ENCODE results near the gene PRR5L.

PRR5L gene

DNA sequence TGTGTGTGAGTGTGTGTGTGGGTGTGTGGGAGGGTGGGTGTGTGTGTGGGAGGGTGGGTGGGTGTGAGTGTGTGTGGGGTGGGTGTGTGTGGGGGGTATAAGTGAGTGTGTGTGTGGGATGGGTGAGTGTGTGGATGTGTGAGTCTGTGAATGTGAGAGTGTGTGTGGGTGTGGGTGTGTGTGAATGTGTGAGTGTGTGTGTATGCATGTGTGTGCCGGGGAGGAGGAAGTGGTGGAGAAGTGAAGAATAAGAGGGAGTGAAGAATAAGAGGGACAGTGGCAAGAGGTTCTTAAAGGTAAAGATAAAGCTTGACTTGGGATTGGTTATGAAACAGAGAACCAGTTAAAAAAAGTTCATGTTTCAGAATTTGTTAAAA lies 54.0 kb downstream of the PRR5L start:
- no peak for DNase-seq
- intact Hi-C loops (cut with DNase I), result no loop called here

DNA sequence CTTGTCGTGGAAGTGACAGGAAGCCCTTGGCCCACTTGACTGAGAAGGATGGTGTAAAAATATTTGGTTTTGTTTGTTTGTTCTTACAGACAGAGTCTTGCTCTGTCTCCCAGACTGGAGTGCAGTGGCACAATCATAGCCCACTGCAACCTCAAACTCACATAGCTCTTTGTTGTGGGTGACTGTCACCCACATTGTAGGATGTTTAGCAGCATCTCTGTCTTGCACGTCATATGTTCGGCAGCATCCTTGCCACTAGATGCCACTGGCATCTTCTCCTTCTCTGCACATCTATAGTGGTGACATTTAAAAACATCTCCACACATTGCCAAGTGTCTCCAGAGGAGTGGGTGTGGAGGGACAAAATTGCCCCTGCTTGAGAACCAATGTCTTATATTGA lies 56.8 kb downstream of the PRR5L start:
- DNase-seq, result peak in 1 of 10 donors; percentile 20
- intact Hi-C loops (cut with DNase I), result no loop called here

DNA sequence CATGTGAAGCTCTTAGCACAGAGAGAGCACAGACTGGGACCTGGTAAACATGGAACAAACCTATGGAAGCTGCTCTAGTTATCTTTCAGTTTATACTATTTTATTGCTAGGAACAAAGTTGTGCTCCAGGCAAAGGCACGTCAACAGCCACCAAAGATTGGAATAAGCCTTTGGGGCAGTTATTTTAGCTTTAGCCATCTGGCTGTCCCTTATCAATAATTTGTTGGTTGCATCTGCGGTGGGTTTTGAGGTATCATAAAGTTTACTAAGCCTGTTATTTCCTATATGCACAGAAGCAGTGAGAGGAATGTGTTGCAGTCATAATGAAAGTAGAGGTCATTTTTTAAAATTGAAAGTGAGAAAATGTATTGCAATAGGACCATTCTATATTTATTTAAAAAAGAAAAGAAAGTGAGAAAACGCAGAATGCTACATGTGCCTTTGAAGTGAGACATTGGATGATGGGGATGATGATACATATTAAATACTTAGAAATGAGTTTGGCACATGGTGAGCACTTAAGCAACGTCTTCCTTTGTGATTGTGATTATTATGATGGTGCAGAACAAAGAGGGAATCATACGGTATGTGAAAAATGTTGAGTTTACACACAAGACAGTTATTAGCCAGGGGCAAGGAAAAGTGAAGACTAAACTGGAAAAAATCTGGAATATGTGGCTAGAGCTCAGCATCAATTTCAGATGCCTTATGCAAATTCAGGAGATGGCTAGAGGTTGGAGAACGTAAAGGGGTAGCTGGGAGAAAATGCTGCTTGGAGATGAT lies 58.3 kb downstream of the PRR5L start:
- intact Hi-C loops (cut with DNase I), result no loop called here
- no peak for DNase-seq

DNA sequence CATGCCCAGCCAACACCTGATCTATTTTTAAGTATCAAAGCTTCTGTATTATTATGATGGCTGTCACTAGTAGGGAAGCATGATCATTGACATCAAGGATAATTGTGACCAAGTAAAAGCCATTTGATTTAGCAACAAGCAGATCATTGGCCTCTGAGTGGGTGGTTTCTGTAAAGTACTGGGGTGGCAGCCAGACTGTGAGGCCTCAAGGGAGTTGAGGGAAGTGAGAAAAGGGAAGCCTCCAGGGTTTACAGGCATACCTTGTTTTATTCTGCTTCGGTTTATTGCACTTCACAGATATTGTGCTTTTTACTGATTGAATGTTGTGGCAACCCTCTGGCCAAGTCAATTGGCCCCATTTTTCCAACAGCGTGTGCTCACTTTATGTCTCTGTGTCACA lies 60.1 kb downstream of the PRR5L start:
- DNase-seq, result no peak
- intact Hi-C loops (cut with DNase I), result no loop called here

DNA sequence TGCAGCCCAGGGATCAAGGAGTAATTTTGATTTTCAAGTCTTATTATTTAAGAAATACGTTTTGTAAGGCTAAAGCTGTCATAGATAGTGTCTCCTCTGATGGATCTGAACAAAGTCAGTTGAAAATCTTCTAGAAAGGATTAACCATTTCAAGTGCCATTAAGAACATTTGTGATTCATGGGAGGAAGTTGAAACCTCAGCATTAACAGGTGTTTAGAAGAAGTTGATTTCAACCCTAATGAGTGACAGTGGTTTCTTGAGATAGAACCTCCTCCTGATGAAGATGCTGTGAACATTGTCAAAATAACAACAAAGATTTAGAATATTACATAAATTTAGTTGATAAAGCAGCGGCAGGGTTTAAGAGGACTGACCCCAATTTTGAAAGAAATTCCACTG lies 61.7 kb downstream of the PRR5L start:
- intact Hi-C loops (cut with DNase I), result no loop called here

DNA sequence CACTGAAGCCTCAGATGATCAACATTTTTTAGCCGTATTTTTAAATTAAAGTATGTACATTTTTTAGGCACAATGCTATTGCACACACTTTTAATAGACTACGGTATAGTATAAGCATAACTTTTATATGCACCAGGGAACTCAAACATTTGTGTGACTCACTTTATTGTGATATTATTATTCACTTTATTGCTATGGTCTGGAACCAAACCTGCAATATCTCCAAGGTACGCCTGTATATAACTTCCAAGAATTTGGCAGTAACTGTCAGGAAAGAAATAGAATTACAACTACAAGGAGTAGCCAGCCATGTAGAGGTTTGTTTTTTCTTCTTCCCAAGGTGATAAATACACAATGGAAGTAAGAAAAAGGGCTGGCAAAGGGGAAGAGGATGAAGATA lies 62.3 kb downstream of the PRR5L start:
- intact Hi-C loops (cut with DNase I), result no loop called here
- DNase-seq, result no peak

More for the DNA sequence above, 61.7 kb downstream of the PRR5L start:
- DNase-seq, result no peak

DNA sequence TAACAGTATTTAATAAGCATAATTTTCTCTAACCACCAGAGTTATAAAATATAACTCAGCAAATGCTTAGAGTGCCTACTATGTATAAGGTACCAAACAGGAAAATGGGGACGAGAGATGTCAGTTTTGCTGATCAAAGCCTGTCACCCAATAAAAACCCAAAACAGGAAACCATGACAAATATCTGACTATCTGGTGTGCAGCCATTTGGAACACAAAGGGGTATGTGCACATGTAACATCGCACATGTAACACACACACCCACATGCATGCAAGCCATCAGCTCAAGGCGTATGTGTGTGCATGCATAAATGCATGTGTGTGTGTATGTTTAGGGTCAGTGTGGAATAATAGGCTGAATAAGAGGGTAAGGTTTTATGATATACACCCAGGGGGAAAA lies 64.2 kb downstream of the PRR5L start:
- no peak for DNase-seq
- intact Hi-C loops (cut with DNase I), result no loop called here

DNA sequence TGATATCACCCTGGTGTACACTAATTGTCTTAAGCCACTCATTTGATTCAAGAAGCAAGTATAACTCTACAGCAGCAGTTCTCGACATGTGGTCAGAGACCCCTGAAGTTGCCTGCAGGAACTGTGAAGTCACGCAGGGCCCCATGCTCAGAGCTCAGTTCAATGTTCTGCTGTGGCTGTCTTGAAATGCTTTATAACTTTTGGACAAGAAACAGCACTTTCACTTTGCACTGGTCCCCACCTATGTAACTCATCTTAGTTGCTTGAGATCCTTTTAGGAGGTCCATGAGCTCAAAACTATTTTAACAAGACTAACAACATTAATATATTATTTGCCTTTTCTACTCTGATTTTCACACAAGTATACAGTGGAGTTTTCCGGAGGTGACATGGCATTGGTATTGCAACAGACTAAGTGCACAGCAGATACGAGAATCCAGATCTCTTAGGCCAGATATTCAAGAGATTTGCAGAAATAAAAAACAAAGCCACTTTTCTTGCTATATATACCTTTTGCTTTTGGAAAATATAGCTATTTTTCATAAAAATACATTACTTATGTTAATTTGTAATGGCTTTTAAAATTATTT lies 64.8 kb downstream of the PRR5L start:
- no peak for DNase-seq
- intact Hi-C loops (cut with DNase I), result no loop called here

DNA sequence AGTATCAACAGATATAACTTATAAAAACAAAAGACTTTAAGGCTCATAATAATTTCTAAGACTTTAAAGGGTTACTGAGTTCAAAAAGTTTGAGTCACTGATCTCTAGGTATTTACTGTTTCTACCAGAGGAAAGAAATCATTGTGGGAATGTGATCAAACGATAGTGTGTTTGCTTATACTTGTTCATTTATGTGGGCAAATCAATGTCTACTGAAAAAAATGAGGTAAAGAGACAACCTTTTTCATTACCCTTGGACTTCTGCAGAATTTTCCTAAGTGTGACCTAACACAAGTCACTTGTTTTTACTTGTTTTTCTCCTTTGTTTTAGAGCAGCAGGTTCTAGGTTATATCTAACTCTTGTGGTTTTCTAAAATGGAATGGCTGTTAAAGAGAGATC lies 65.4 kb downstream of the PRR5L start:
- intact Hi-C loops (cut with DNase I), result no loop called here

DNA sequence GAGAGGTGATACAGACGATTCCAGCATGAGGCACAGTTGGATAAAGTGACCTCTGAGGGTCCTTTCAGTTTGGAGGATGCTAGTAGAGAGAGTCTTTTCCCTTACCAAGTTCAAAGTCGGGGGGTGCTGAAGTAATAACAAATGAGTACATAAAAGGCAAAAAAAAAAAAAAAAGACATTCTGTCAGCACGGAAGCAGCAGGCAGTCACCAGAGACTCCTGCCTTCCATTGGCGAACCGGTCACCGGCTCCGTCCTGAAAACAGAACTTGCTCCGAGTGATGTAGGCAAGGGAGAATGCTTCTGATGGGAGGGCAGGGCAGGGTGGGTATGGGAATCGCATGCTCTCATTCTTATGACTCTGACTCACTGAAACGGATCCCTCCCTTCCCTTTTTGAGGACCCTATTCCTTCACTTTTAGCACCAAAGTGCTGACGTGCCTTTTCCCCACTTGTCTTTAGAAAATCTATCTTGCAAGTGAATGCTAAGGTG lies 65.9 kb downstream of the PRR5L start:
- intact Hi-C loops (cut with DNase I), result no loop called here
- peak in 1 of 10 donors; percentile 84 for DNase-seq

More for the DNA sequence above, 65.4 kb downstream of the PRR5L start:
- no peak for DNase-seq

DNA sequence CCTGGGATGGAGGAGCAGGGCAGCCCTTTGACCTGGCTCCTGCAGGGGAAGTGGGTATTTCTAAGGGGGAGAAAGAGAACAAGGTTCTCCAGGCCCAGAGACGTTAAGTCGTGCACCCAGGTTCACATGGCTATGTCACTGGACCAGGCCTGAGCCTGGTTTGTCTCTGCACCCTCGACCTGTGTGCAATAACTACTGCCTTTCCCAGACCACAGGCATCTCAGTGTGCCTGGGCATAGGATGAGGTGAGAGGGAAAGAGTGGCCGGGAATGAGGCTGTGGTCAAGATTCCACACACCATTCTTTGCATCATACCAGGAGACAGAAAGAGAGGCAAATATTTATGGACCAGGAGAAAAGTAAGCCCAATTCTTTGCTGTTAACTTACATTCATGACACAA lies 66.8 kb downstream of the PRR5L start:
- no peak for DNase-seq
- intact Hi-C loops (cut with DNase I), result no loop called here

DNA sequence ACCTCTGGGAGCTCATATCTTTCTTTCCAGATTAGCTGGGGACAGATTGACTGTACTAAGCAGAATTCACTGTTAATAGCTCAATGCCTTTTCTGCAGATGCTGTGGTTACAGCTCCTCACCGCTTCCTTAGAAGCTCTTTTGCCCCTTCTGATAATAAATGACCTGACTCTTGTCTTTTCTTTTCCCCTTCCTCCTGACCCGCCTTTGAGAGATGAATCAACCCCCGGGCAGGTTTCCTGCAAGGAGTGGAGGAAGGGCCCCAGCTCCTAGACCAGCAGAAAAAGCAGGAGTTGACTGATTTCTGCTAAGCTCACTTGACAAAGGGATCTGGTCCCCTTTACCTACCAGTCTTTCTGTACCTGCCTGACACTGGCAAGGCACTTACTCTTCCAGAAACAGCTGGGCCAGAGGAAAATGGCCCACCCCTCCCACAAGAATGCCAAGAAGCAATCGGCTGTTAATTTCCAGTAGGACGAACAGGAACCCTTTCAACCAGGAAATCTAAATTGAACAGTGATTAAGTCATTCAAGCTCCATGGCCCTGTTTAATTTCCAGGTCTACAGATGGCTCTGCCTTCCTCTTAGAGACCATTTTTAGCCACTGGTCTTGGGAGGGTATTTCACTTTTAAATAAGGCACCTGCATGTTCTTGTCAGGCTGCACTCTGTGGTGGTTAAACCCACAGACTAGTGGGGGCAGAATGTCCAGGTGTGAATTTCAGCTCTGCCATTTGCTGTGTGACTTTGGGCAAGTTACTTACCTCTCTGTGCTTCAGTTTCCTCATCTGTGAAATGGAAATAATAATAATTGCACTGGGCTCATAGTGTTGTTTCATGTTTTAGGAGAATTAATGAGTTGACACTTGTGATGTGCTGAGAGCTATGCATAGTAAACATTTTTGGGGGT lies 67.5 kb downstream of the PRR5L start:
- intact Hi-C loops (cut with DNase I), result no loop called here
- no peak for DNase-seq

DNA sequence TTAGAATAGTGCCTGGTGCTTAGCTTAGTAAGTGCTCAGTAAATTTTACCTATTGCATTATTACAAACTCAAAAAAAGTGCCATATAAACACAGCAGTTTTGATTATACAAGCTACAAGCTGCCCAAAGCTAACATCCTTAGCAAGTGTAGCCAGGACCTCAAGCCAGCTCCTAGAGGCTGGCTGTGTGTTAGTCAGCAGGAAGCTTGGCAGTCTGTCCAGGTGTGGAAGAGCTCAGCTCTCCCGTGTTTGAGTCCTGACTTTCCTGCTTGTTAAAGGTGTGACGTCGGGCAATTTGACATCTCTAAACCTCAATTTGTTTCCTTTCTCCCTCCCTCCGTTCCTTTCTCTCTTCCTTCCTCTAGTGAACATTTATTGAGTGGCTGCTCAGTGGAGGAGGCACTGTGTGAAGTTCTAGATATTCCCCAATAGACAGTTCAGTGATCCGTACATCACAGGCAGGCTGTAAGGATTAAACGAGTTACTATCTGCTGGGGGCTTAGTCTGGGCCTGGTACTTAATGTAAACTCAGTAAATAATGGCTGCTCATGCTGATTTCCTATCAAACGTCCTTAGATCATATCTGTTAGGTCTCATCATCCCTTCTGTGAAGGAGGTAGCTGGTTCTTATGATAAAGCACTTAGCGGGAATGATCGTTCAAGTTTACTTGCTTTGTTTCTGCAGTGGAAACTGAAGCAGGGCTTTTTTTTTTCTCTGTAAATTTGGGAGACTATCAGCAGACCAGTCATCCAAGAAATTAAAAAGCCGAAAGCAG lies 68.7 kb downstream of the PRR5L start:
- intact Hi-C loops (cut with DNase I), result no loop called here
- DNase-seq, result no peak

DNA sequence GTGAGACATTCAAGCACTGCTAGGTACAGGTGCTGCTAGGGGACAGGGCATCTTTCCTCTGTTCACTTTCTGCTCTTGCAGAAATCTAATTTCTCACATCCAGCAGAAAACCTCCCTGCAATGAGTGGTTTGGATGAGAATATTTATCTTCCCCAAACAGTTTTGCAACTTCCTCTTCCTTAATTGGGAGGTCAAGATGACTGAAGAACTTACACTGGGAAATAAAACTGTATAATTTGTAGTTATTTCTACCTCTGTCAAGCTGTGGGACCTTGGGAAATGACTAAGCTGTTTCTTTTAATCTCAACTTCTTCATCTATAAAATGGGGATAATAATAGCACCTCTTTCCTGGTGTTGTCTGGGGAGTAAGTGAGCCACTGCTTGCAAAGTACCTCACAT lies 69.8 kb downstream of the PRR5L start:
- intact Hi-C loops (cut with DNase I), result no loop called here
- DNase-seq, result no peak

DNA sequence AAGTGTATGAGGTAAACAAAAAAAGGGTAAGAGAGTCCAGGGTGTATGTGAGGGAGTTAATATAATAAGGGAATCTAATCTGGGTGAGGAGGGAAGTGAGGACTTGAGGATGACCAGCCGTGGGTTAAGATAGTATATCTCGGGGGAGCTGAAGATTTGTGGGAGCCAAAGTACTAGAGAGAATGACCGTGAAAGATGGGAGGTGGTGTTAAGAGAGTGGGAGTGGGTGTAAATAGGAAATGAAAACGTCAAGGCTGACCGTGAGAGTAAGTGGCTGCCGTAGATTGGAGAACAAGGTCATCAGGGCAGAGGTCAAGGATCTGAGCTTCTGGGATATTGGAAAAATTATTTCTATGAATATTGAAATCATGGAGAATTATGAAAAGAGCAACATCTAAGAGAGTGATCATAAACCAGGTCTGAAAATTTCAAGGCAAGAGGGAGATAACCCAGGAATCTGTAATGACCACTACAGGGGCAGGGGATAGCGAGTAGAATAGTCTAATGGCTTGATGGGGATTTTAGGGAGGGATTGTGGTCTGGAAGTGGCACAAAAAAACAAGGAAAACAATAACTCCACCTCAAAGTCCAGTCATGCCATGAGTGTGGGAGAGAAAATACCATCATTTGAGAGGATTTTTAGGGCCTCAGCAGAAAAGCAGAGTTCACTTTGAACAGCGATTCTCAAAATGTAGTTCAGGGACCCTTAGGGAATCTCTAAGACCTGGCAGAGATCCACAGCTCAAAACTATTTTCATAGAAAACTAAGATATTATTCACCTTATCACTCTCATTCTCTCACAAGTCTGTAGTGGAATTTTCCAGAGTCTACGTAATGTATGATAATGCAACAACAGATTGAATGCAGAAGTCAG lies 72.0 kb downstream of the PRR5L start:
- intact Hi-C loops (cut with DNase I), result no loop called here
- DNase-seq, result no peak

DNA sequence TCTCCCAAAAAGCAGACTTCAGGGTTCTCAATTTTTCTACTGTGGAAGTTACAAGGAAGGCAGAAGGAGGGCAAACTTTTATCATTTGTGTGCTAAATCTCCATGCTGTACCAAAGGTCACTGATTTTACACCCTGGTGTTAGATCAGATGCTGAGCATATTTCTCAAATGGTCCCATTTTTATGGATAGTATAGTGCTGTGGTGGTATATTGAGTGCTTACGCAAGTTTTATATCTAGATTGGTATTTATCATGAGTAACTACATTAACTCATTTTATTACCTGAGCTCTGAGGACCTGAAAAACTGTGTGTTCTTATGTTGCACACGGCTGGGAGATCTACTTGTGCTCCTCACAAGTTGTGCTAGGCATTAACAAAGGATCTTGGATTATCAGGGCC lies 75.1 kb downstream of the PRR5L start:
- DNase-seq, result no peak
- intact Hi-C loops (cut with DNase I), result no loop called here

DNA sequence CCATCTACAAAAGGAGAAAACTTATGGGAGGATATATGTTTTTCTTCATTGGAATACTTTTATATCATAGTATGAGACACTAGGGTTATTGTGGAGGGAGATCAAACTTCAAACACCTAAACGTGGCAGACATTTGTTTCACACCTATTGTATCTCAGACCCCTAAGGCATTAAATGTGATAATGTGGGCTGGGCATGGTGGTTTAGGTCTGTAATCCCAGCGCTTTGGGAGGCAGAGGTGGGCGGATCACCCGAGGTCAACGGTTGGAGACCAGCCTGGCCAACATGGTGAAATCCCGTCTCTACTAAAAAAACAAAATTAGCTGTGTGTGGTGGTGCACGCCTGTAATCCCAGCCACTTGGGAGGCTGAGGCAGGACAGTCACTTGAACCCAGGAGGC lies 75.5 kb downstream of the PRR5L start:
- DNase-seq, result no peak
- intact Hi-C loops (cut with DNase I), result no loop called here

DNA sequence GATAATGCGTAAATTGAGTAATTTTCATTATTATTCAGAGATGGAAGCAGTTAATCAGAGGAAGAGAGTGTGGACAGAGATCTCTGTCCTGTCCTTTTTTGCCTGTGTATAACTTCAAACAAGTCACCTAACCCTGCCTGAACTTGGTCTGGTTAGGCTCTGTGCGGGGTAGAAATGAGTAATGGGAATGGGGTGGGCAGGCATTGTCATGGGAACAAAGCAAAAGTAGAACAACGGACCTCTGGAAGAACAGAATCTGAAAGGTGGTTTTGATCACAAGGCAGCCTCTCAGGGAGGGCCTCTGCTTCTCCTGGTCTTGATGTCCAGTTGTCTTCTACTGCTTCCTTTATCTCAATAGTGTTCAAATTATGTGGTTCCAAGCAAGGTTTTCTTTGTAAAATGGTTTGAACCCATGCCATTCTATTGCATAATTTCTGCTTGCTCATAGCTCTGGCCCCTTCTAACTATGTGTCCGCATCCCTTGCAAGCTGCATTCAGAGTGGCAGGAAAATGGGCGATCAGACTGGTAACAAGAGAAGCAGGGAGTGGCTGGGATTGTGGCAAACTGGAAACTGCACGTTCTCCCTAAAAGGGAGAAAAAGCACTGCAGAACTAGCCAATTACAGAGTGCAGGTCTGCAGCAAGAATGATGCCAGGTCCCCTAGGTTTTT lies 76.1 kb downstream of the PRR5L start:
- DNase-seq, result no peak
- intact Hi-C loops (cut with DNase I), result no loop called here

Data from posterior cingulate gyrus (tissue), 11 donors.